Regular cardiac myocyte (primary cell): ENCODE data around the gene RAB3B. TPM values are rescaled to one million over a fixed set of nuclear protein-coding genes. Genes with fewer than 3 reads are reported as not detected.

ENCODE experiments used
- total RNA-seq: library from RNA; depleted of rRNA; stranded (reverse); fragments of >200 nt; gene quantifications from 2 replicates; pipeline ENCODE4 v1.2.3, GENCODE V29; 2014

RAB3B gene
- 35.2 and 38.3 TPM in 2 replicates for total RNA-seq

DNA sequence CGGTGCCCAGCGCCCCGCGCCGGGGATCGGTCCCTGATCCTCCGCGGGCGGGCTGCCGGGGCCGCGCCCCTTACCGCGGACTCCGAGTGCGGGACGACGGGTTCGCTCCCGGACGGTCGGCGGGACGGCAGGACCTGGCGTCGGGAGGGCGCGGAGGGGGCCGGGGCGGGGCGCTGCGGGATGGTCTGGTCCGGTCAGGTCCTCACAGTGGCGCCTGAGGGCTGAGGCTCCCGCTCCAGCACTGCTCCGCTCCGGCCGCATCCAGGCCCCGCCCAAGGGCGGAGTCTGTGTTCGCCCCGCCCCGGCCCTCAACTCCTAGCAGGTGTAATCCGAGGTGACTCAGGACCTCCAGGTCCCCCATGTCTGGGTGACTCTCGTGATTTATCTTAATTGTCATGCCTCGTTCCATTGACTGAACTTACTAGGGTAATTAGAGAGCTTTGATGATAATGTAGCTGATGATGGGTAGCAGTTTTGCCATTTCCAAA, at the start of gene RAB3B:
TSS of gene RAB3B (minus strand) at position 223 of the 488 bp plus-strand sequence. CDS start 13,583 bp downstream, outside the sequence.

DNA sequence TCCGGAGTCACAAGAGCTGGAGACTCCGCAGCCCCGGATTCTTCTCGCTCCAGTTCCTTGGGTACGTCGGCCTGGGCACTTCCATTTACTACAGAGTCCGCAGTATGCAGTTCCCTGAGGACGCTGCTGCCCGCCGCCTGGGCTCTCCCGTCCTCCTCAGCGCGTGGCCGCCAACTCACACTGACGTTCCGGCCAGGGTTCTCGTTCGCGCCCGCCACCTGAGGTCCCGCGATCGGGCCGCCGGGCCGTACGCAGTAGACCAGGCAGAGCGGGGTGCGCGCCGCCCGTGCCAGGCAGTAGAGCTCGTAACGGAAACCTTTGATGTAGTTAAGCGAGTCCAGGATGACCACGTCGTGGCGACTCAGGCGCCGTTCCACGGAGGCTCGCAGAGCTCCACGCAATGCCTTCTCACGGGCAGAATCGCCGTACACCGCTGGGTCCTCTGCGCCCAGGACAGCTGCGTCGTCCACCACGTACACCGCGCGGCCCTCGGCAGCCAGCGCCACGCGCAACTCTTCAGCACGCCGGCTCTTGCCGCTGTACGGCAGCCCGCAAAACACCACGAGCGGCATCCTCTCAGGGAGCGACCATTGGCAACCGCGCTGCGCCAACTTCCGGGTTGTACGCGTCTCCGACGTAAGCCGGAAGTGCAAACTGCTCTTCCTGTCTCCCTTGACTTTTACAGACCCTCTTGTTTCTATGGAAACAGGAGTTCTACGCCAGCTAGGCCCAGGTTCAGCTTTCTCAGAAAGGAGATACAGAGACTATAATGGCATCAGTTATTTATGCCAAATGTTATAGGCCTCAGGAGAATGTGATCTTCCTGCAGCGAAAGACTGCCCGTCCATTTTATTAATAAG, 42.9 kb upstream of the RAB3B start, which contains the start of gene KTI12:
TSS of gene KTI12 (minus strand) at position 621 of the 860 bp plus-strand sequence. CDS start at position 572, 49 bp downstream.

DNA sequence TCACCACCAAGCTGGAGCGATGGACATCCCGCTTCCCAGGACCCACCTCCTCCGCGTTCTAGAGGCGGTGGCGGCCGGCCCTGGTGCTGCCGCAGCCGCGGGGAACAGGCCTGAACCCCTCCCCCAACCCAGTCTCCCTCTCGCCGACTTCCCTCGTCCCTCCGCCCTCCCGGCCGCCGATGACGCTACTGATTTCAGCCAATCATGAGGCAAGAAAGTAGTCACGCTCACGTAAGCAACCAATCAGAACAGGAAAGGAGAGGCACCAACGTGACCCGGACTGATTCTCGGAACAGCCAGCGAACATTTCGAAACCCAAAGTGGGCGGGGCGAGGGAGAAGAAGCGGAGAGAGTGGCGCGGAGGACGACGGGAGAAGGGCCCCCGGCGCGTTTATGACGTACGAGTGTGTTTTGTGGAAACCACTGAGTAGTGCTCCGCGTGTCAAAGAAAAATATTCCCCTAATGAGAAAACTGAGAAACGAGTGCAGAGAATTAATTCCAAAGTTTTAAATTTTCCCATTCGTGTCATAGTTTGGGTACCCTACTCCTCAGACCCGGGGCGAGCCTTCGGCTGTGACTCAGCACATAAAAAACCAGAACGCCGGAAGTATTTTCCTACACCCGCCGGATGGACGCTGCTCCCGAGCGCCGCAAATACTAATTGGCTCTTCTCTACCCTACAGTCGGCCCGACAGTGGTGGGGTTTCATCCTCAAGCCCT, 111.7 kb downstream of the RAB3B start, which contains the start of gene NRDC:
TSS of gene NRDC (minus strand) at position 112 of the 721 bp plus-strand sequence. CDS start 112 bp downstream, outside the sequence.

Other genes starting within 250 kb of the RAB3B start
- gene NRDC, start 112.0 kb downstream of the RAB3B start, total RNA-seq, result 76.4 and 121 TPM in 2 replicates
- gene KTI12, start 43.1 kb upstream of the RAB3B start, total RNA-seq, result 11.6 and 19.2 TPM in 2 replicates
- gene TXNDC12, start 64.5 kb upstream of the RAB3B start, total RNA-seq, result 38.2 and 39.2 TPM in 2 replicates
- gene BTF3L4, start 65.6 kb upstream of the RAB3B start, total RNA-seq, result 63.6 and 68.5 TPM in 2 replicates
- 30.3 and 44.3 TPM in 2 replicates for gene ZFYVE9, start 151.4 kb upstream of the RAB3B start, total RNA-seq